Sigmoid colon (tissue), 4 donors: ENCODE results near the gene CARD11.

Experiments
- CTCF ChIP-seq, 4 experiments: fragments of 450-650 bp in 3 of 4; fragments of 200-600 bp in 1 of 4; IDR thresholded peaks; one replicate each; pipeline ENCODE4 v1.5.1; 2016 to 2019; ENCODE audit warnings: antibody characterized with exemption in 4 of 4, mild to moderate bottlenecking in 3 of 4, moderate library complexity in 2 of 4
- POLR2A ChIP-seq, 2 donors: fragments of 450-650 bp; IDR thresholded peaks; one replicate each; pipeline ENCODE4 v1.6.1; 2016; ENCODE audit warnings: antibody characterized with exemption in 2 of 2, mild to moderate bottlenecking in 2 of 2, moderate library complexity in 2 of 2
- POLR2AphosphoS5 ChIP-seq, 4 donors: sonication (generic); formaldehyde crosslinking; IDR thresholded peaks; one replicate each; pipeline ENCODE4 v1.6.1; 2017; ENCODE audit warnings: antibody characterized with exemption in 4 of 4

GRCh38 chr7:3002631-3003030 is 41.0 kb downstream of the CARD11 start:
- no peak for TF ChIP-seq CTCF (IDR thresholded peaks at IDR 0.05)
- no peak for TF ChIP-seq POLR2A (IDR thresholded peaks at IDR 0.05)
- TF ChIP-seq POLR2AphosphoS5 (IDR thresholded peaks at IDR 0.05) = no peak
